Forelimb muscle (tissue), 1 donor: ENCODE results near the gene ST8SIA1. TPM values are rescaled to one million over a fixed set of nuclear protein-coding genes. Genes with fewer than 3 reads are reported as not detected.

Experiments
- DNase-seq: peaks from one replicate; pipeline ENCODE4 v3.0.0-alpha.2; 2013; ENCODE audit warnings: low read depth
- polyA plus RNA-seq: library from polyadenylated mRNA; unstranded; fragments of 120-200 nt; gene quantifications from one replicate; pipeline ENCODE4 v1.2.1, GENCODE V29; 2013; ENCODE audit not compliant: insufficient read length

ST8SIA1 gene
- polyA plus RNA-seq, 1 donor = 8.0 TPM

GRCh38 chr12:22332202-22332601 is 2.3 kb downstream of the ST8SIA1 start:
- DNase-seq = no peak

GRCh38 chr12:22329621-22330020 is 4.9 kb downstream of the ST8SIA1 start:
- no peak for DNase-seq

DNA sequence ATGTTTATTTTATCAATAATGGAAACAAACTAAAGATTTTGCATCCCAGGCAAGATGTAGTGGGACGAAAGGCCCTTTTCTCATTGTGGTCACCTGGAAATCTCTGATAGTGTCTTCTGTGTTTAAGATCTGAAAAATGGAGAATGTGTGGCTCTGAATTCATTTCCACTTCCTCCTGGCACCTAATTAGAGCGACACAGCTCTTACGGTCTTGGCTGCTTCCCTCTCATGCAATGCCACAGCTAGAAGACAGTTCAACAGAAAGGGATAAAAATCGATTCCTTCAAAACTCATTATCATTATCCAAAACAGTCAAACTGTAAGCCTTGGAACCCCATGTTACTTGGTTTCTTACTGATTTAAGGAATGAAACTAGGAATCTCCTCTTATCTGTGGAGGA is 9.3 kb downstream of the ST8SIA1 start:
- no peak for DNase-seq

DNA sequence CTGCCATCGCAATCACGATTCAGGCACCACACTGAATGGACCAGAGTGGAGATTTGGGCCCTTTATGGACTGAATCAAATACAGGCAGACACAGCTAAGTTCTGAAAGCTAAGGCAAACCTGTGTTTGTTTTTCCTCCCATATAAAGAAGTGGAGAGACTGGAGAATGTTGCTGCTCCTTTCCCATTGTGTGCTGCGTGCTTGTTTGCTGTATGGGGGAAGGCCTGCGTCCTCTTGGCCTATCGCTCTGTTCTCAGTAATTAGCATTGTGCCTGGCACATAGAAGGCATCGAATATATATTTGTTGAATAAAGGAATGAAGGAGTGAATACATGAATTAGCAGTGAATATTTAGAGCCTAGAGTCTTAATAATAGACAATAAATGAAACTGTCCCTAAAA is 12.4 kb downstream of the ST8SIA1 start:
- DNase-seq = no peak

DNA sequence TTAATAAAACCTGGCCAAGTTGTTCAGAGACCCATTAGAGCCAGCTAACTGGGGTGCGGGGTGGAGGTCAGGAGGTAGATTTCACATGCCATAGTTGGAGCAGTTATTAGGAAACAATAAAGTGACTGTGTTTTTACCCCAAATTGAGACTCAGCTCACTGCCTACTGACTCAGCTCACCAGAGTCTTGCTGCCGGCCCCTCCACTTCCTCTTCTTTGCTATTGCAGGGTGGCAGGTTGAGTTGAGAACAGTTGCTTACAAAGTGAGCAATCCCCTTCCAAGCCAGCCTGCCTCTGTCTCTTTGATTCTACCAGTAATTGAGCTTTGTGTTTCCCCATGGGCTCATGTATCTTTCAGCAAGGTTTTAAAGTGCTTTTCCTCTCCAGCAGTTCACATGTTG is 12.9 kb downstream of the ST8SIA1 start:
- no peak for DNase-seq

GRCh38 chr12:22321018-22321605 is 13.4 kb downstream of the ST8SIA1 start:
- DNase-seq = no peak

- no peak for DNase-seq
Measured at GRCh38 chr12:22318108-22318737, 16.3 kb downstream of the ST8SIA1 start.

- DNase-seq = no peak
Measured at GRCh38 chr12:22313963-22314330, 20.6 kb downstream of the ST8SIA1 start.

GRCh38 chr12:22313286-22313962 is 21.1 kb downstream of the ST8SIA1 start:
- DNase-seq = no peak

GRCh38 chr12:22312336-22312735 is 22.2 kb downstream of the ST8SIA1 start:
- peak; percentile 74 for DNase-seq

DNA sequence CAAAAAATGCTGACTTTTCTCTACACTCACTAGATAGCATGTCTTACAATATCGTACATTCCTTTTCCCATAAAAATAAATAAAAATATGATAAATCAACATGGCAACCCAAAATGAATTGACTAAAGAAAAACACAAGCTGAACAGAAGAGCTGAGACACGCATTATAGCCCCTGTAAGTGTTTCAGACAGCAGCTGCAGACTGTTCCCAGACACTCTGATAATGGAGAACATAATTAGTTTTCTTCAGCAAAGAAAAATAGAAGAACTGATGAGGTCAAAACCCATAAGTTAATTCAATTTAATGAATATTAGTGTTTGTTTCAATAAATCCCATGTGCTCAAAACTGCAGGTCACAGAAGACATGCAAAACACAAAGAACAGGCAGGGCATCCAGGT is 23.8 kb downstream of the ST8SIA1 start:
- DNase-seq = no peak

- no peak for DNase-seq
Measured at GRCh38 chr12:22310275-22310674, 24.2 kb downstream of the ST8SIA1 start.

DNA sequence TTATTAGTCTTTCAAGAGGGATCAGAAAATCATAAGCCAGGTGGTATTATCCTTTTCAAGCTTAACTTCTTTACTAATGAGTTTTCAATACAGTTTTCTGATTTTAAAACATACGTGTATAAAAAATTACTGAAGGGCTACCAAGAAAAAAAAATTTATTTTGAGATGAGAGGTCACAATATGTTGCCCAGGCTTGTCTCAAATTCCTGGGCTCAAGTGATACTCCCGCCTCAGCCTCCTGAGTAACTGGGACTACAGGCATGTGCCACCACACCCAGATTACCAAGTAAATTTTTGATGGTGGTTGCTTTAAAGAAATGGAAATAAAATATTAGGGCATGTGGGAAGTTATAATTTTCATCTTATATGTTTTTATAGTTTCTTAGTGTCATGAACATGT is 26.7 kb downstream of the ST8SIA1 start:
- no peak for DNase-seq

DNA sequence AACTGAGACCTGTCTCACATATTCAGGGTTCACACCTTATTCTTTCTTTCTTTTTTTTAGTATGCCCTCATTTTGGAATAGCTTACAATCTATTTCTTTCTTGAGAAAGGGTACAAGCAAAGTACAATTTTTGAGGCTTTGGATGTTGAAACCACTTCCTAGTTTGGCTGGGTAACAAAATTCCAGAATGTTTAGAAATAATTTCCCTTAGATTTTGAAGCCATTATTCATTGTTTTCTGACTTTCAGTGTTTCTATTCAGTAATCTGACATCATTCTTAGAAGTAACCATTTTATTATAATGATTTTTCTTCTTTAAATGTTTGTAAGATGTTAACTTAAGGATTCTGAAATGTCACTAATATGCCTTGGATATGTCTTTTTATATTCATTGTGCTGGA is 28.2 kb downstream of the ST8SIA1 start:
- DNase-seq = no peak

DNA sequence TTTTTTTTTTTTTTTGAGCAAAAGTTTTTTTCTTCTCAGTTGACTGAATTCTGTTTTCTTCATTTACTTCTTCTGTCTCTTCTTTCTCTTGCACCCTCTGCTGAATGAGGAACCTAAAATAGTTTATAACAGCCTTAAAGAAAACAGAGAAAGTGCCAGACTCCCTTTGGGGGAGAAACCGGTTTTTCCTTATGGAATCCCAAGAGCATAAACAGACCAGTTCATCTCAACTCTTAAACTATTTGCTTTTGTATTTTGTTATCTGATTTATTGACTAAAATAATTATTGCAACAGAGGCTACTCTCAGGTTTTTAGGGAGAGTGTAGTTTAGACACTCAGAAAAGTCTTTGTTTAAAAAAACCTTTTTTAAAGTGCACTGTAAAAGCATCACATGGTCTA is 30.2 kb downstream of the ST8SIA1 start:
- DNase-seq = no peak

GRCh38 chr12:22299294-22299912 is 35.1 kb downstream of the ST8SIA1 start:
- DNase-seq = no peak

DNA sequence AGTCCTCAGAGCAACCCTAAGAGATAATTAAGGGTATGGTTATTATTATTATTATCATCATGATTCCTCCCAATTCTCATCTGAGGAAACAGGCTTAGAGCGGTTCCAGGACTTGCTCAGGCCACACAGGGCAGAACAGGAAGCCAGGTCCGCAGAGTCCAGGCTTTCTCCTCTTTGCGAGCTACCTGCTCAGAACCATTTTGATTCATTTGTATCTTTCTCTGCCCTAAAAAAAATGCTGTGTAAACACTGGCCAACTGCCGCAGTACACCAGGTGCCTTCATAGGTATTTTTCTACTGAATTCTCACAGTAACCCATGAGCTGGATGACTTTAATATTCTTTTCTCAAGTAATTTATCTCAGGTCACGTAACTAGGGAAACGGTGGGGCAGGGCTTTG is 45.3 kb downstream of the ST8SIA1 start:
- no peak for DNase-seq

DNA sequence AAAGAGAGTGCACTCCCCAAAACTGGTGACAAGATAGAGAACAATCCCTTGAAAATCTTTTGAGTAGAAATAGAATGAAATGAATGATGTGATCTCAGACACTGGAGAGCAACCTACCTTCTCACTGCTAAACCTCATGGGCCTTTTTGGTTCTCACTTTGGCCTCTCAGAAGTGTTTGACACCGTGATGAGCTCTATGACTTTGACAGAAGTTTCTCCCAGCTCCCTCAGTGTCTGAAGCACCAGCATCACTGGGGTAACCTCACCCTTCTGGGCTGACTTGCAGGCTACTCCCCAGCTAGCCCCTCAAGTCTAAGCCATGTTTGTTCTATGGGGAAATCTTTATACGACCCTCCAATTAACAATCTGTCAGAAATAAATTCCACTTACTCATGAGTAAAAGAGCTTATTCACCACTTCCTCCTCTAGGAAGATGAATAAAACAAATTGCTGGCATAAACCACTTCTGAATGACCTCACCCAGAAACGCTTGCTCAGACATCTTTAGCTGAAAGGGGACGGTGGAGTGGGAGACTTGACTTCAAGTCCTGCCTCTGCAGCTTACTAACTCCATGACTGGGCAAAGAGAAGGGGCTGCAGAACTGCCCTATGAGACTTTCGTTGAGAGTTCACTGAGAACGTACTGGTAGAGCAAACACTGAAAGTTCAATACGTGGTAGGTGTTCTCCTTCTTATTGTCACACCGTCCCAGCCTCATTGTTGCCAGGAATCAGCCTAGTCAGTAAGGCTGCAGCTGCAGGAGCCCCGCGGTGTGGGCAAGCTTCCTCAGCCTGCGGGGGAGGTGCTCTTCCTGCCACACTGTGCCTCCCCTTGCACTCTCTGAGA is 46.5 kb downstream of the ST8SIA1 start:
- no peak for DNase-seq

GRCh38 chr12:22287101-22287500 is 47.4 kb downstream of the ST8SIA1 start:
- no peak for DNase-seq

- DNase-seq = no peak
Measured at GRCh38 chr12:22286569-22286968, 47.9 kb downstream of the ST8SIA1 start.

- no peak for DNase-seq
Measured at GRCh38 chr12:22285846-22286245, 48.7 kb downstream of the ST8SIA1 start.

DNA sequence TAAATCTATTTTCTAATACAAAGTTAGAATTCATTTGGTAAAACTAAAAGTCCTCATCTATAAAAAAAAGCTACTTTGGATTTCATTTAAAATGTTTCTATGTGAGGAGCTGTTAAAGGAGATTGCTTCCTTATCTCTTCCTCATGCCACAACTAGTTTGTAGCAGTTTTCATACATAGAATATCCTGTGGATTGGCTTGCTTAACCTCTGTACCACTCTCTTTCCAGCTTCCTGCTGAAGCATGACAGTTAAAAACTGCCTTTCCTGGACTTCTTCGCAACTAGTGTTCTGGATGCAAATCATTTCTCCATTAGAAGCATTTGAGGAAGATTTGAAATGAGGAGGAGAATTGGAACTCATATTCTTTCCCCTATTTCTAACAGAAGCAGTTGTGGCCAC is 49.6 kb downstream of the ST8SIA1 start:
- no peak for DNase-seq
